Medulla oblongata (tissue), 1 donor: ENCODE results near the gene EIF3L.
A peak's percentile ranks its signal among the peaks of the same experiment; 100 is the strongest.

Experiments used
- DNase-seq: peaks from one replicate; pipeline ENCODE4 v3.0.0-alpha.2; 2015; ENCODE audit errors: extremely low spot score

Gene EIF3L

DNA sequence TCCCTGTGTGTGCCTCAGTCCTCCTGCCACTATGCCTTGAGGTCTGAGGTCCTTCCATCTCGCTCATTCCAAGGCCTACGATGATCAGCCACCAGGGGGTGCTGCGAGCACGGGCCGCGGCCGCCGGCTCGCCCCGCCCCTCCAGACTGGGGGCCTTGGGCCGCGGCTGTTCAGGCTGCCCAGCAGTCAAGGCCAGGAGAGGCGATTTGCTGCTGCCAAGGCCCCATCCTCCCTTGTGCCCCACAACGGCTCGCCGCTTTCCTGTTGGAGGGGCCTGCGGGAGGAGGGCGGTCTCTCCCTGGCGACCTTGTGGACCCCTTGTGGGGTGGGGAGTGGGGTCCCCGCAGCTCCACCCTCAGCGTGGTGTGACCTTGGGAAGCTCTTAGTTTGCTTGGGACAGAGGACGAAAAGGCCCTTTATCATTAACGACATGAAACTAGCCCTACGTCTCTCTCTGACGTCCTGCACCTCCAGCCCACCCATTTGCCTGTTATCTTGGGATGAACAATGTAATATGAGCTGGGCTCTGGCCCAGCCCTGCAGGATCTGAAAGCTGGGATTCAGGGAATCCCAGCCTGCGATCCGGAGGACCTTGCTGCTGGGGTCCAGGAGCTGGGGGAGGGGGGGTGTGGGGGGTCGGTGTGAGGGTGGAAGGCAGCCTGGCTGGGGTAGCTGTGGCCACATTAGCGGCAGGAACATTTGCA, 31.4 kb upstream of the EIF3L start:
- peak; percentile 92 for DNase-seq

DNA sequence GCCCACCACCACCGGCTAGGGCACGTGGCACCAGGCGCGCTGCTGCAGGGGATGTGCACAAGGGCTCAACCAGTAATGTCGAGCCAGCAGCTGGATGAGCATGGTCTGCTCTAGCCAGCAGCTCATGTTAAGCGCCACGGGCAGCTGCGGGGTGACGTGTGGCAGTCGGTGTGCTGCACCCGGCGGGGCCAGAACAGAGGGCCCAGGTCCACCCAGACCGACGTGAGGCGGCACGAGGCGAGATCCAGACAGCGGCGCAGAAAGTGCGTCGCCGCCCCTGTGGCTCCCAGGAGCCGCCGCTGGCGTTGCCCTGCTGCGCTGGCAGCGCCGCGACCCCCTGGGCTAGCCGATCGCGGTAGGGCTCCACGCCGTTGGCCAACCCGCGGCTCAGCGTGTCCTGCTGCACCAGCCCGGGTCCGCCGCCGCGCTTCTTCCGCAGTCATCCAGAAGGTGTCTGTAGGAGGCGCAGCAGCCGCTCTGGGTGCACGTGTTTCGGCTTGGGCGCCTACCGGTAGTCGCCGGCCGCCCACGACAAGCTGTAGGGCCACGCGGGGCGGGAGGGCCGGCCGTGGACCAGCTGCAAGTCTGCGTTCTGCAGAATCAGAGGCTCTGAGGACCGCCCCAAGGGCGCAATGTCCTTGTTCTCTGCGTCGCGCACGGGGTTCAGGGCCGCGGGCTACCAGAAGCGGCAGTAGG, 30.7 kb upstream of the EIF3L start:
- peak; percentile 25 for DNase-seq

DNA sequence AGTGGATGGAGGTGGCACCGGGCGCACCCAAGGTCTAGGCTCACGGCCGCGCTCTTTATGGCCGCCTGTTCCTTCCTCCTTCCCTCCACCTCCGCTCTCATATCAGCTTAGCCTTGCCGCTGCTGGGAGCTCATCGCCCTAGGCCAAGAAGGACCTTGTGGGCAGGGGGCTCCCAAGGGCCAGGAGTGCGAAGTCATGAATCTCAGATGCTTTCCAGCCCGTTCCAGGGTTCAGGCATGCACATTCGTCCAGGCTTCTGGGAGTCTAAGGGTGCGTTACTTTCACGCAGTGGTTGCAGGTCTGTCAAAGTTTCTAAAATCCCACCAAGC, 30.1 kb upstream of the EIF3L start:
- no peak for DNase-seq

DNA sequence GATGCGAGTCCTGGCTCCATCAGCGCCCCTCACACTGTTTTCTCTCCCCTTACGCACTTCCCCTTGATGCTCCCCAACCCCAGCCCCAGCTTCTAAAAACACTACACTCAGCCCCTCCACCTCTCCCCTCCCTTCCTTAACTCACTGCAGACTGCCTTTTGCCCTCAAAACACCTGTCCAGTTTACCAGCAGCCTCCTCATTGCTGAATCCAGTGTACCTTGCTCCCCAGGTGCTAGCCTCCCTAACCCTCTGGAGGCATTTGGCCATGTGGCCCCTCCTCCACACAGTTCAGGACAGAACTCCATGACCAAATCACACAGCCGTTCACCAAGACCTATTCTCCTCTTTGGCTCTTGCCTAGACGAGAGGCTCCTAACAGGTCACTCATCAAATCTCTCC, 28.9 kb upstream of the EIF3L start:
- DNase-seq: no peak

DNA sequence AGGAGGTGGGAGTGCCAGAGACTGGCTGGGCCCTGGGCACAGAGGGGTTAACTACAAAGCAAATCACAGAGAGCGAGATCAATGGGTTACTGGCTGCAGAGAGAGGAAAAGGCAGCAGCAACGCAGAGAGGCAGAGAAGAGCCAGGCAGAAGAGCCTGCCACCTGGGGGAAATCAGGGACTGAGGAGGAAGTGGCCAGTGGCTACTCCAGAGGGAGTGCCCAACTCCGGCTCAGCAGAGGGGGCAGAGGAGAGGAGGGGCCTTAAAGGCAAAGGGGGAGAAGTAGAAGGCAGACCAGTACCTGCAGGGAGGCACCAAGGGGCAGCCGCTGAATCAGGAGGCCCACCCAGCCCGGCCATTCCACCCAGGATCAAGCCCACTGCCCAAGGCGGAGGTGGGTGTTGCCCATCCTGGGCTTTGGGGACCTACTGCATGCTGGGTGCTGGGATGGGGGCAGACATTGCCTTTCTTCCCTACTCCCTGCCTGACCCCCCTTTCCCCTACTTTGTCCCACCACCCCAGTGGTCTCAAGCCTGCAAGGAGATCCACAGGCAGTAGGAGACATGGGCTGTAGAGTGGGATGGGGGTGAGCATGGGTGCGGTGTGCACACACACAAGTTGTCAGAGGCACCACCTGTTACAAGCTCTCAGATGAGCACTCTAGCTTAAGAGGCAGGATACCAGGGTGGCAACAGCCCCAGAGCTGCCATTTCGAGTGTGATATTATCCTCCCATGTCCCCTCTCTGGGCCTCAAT, 27.0 kb upstream of the EIF3L start:
- no peak for DNase-seq

DNA sequence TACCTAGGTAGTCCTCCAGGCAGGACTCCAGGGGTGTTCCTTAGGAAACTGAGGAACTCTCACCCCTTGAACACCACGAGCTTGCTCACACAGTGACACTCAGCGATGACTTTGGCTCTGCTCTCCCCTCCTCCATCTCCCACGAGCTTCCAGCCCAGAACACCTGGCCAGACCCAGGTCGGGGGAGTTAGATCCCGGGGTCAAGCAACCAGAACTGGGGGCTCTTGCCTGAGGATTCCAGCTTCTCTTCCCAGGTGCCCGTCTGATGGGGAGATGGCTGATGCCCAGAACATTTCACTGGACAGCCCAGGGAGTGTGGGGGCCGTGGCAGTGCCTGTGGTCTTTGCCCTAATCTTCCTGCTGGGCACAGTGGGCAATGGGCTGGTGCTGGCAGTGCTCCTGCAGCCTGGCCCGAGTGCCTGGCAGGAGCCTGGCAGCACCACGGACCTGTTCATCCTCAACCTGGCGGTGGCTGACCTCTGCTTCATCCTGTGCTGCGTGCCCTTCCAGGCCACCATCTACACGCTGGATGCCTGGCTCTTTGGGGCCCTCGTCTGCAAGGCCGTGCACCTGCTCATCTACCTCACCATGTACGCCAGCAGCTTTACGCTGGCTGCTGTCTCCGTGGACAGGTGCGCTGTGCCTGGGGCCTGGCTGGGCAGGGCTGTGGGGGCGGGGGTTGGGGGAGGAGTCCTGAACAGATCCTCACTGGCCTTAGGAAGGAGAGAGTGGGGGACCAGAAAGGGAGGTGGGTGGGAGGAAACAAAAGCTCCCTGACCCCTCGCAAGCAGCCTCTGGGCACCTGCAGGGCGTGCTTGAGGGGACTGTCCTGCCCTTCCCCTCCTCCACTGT, 25.9 kb upstream of the EIF3L start, which contains the start of gene GALR3:
Gene GALR3 (plus strand): TSS at position 249 of the 852 bp plus-strand sequence. CDS start 25 bp downstream, at position 274.
- no peak for DNase-seq

DNA sequence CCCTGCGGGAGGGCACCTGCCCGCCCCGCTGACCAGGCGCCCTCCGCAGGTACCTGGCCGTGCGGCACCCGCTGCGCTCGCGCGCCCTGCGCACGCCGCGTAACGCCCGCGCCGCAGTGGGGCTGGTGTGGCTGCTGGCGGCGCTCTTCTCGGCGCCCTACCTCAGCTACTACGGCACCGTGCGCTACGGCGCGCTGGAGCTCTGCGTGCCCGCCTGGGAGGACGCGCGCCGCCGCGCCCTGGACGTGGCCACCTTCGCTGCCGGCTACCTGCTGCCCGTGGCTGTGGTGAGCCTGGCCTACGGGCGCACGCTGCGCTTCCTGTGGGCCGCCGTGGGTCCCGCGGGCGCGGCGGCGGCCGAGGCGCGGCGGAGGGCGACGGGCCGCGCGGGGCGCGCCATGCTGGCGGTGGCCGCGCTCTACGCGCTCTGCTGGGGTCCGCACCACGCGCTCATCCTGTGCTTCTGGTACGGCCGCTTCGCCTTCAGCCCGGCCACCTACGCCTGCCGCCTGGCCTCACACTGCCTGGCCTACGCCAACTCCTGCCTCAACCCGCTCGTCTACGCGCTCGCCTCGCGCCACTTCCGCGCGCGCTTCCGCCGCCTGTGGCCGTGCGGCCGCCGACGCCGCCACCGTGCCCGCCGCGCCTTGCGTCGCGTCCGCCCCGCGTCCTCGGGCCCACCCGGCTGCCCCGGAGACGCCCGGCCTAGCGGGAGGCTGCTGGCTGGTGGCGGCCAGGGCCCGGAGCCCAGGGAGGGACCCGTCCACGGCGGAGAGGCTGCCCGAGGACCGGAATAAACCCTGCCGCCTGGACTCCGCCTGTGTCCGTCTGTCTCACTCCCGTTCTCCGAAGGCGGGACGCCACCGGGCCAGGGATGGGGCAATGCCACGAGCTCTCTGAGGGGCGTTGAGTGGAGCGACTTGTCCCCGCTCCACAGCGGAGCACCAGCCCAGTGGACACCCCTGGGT, 24.3 kb upstream of the EIF3L start:
- DNase-seq: no peak

DNA sequence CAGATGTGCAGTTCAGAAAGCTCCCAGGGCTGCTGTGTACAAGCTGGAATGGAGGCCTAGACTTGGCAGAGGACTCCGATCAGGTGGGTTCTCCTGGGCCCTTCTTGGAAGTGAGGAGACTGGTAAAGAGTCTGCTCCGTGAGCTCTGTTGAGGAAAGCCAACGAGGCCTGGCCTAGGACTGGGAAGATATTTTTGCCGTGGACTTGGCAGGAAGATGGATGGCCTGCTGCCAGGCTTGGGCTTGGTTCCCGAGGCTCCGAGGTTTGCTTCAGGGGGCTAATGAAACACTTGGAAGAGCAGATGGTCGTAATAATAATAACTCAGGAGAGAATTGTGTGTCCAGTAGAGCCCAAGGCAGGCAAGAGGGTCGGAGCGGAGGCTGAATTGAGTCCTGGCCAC, 22.2 kb upstream of the EIF3L start:
- peak; percentile 69 for DNase-seq

DNA sequence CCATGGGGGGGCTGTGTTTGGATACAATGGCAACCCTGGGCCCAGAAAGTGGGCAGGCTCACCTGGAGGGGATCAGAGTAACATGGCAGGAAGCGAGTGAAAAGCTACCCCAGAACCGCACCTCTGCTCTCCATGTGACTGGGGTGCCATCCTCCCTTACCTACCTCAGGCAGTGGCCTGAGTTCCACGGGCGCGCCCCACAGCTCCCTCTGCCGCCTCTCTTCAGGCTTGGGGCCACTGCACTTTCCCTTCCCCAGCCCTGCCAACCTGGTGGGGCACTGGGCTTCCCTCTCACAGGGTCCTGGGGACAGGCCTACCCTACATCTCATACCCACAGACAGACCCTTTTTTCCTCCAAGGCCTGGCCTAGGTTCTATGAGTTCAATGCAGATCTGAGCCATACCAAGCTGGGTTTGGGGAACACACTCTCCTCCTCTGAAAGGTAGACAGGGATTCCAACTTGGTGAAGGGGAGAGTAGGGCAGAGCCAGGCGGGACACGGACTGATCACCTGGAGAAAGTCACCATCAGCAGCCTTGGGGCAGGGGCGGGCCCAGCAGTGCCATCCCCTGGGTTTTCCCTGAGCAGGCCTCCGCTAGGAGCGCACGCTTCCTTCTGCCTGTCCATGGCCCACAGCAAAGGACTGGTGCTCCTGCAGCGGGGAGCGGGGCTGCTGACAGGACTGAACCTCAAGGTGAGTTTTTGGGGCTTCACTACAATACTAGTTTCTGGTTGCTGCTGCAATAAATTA, 19.0 kb upstream of the EIF3L start:
- DNase-seq: no peak

DNA sequence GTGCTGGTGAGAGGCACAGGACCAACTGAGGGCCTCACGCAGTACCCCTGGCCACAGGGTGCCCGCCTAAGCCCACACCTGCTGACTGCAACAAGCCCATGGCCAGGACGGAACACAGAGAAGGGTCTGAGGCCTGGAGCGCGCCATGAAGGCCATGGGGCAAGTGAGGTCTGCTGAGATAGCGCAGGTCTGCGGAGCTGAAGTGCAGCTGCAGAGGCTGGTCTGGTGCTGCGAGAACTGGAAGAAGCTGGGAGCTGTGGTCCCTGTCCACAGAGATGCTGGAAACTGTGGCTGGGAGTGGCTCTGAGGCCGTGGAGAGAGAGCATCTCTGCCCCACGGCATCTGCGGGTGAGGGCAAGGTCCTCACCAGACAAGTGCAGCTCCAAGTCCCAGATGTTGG, 17.7 kb upstream of the EIF3L start:
- no peak for DNase-seq

DNA sequence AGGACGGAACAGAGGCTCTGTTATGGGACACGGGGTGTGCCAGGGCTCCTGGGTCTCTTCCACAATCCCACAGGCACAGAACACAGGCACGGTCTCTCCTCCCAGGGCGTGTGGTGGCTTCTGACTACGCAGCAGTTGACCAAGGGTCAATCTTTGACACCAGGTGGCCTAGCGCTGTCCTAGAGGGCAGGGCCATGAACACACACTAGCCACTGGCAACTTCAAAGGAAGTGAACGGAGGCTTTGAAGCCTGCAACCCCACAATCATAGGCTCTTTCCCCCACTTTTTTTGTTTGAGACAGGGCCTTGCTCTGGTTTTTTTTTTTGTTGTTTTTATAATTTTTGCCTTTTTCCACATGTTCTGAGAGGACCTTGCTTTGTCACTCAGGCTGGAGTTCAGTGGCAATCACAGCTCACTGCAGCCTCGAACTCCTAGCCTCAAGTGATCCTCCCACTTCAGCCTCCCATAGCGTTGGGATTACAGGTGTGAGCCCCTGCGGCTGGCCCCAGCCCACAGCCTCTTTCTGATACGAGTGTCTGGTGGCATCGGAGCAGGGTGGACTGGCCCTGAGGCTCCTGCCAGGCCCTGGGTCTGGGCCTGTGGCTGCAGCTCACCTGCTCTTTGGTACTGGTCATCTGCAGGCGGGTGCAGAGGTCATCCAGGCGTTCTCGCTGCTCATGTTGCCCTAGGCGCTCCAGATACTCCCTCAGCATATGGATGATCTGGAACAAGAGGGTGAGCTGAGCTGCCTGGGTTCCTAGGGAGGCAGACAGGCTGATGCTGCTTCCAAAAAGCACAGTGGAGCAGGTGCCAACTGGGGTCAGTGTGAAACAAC, 17.0 kb upstream of the EIF3L start:
- DNase-seq: no peak

DNA sequence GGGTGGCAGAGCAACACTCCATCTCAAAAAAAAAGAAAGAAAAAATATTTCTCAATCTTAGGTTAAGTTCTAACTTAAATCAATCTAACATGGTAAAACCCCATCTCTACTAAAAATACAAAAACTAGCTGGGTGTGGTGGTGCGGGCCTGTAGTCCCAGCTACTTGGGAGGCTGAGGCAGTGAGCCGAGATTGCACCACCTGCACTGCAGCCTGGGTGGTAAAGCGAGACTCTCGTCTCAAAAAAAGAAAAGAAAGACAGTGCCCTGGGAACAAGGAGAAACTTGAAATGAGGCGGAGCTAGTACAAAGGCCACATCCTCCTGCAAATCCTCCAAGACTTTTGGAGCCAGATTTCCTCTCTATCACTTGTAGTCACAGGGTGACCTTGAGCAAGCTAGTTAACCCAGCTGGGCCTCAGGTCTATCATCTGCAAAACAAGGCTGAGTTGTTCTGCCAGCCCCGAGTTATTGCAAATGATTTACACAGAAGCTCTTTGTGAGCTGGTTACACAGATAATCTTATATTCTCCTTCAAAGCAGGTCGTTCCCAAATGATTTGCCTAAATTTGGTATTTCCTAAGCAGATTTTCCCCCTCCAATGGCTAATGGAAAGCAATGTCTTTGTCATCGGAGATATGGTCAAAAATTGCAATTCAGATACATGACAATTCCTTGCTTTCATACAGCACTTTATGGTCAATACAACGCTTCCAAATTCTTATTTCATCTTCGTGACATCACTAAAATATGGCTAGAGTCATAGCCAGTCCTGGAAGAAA, 7.0 kb upstream of the EIF3L start:
- DNase-seq: no peak

DNA sequence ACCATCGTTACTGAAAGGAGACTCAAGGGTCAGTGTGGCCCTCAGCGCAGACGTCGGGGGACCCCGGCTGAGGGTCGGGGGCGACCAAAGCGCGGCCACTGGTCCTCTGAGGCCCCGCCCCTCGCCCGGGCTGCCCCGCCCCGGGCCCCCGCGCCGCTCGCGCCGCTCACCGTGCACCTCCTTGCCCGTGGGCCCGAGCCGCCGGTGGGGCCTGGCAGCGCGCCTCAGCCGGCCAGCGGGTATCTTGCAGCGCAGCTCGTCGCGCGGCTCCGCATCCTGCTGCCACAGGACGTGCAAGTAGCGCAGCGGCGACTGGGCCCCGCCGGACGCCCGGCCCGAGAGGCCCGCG, 5.5 kb upstream of the EIF3L start:
- peak; percentile 27 for DNase-seq

DNA sequence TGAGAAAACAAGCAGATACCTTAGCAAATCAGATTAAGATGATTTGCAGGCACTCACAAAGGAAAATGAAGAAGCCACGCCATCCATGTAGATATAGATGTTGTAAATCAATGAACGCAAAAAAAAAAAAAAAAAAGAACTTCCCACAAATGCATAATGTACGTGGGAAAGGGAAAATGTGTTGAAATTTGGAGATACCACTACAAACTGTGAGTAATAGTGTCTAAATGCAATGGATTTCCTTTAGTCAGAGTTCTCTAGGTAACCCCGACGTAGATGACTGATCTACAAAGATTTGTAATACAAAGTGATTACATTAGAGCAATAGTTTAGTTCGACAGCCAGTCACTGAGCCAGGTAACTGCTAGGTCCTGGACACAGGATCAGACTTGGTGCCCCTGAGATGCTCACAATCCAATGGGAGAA, 4.3 kb upstream of the EIF3L start:
- no peak for DNase-seq

DNA sequence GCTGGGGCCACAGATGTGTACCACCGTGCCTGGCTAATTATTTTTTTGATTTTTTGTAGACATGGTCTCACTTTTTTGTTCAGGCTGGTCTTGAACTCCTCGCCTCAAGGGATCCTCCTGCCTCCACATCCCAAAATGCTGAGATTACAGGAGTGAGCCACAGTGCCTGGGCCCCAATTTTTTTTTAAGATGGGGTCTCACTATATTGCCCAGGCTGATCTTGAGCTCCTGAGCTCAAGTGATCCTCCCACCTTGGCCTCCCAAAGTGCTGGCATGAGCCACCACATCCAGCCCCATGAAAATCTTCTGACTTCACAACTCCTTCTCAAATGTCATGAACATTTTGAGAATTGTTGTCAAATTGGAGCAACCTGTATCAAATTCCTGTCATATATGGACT, 2.8 kb upstream of the EIF3L start:
- no peak for DNase-seq

DNA sequence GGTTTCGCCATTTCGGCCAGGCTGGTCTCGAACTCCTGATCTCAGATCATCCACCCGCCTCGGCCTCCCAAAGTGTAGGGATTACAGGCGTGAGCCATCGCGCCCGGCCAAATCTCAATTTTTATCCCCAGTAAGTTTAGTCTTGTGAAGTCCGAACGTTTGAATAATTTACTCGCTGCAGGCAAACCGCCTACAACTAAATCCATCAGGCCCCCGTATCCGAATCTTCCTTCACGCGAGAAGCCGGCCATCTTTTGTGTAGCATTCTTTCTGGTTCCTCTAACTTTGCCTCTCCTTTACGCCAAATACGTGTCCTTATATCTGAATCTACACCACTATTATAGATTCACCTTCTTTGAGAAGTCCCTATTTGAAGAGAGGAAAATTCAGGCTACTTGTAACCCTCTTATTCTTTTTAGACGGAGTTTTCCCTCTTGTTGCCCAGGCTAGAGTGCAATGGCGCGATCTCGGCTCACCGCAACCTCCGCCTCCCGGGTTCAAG, 581 bp upstream of the EIF3L start:
- peak; percentile 25 for DNase-seq

DNA sequence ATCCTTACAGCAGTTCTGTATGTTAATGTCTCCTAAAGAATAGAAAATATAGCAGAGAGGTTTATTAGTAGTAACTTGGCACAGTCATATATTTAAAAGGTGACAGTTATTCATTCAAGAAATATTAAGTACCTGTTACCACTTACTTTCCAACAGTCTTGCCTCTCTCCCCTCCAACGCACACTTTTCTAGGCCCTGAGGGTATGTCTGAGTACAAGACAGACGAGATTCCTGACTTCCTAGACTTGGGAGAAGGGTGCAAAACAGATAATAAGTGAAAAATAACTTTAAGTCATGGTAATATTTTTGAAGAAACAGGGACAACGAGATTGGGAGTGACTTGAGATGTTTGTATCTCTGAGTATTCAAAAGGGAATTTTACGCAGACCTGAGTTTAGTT, 1.6 kb downstream of the EIF3L start:
- no peak for DNase-seq

DNA sequence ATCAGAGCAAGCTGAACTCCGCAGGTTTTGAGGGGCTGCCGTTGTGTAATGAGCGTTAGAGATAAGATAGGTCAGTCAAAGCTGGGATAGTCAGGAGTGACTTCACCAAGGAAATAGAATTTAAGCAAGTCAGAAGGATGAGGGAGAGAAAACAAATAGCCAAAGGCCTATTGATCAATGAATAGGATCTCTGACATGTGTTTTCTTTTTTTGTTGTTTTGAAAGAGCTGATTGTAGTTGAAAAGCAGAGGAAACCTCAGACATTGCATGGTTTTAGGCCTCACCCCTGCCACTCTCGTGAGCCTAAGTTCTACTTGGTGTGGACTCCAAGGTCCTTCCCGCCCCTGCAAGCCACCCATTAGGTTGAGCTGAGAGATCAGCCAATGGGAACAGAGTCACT, 3.2 kb downstream of the EIF3L start:
- no peak for DNase-seq
